RWPE2 (cell line): ENCODE results near the gene PSMB7.

Experiments
- ATAC-seq: fragments of 200-7000 bp; cut with Tn5 transposase; 3 replicates; pipeline ENCODE4 v1.9.1; 2021; ENCODE audit warnings: low read depth
- DNase-seq: peaks from one replicate; pipeline ENCODE4 v3.0.0-alpha.2; 2020; ENCODE audit warnings: low spot score
- H3K27ac ChIP-seq: fragments of 450-650 bp; 2 replicates; pipeline ENCODE4 v1.5.1; 2017; ENCODE audit warnings: mild to moderate bottlenecking; ENCODE audit not compliant: poor library complexity, severe bottlenecking
- H3K27me3 ChIP-seq: fragments of 250-450 bp; sonication (Bioruptor Pico); 2 replicates; pipeline ENCODE4 v1.5.1; 2021; ENCODE audit warnings: mild to moderate bottlenecking, moderate library complexity; ENCODE audit not compliant: insufficient read depth, poor library complexity, severe bottlenecking
- H3K36me3 ChIP-seq: fragments of 250-450 bp; sonication (Bioruptor Pico); 2 replicates; pipeline ENCODE4 v1.5.1; 2020; ENCODE audit warnings: low read depth, mild to moderate bottlenecking, moderate library complexity
- H3K4me1 ChIP-seq: fragments of 250-450 bp; sonication (Bioruptor Pico); 2 replicates; pipeline ENCODE4 v1.5.1; 2021; ENCODE audit warnings: mild to moderate bottlenecking, moderate library complexity; ENCODE audit not compliant: insufficient read depth, poor library complexity, severe bottlenecking
- H3K4me3 ChIP-seq: fragments of 250-450 bp; sonication (Bioruptor Pico); 2 replicates; pipeline ENCODE4 v1.5.1; 2021; ENCODE audit warnings: mild to moderate bottlenecking, moderate library complexity; ENCODE audit not compliant: severe bottlenecking
- H3K9me3 ChIP-seq: fragments of 250-450 bp; sonication (Bioruptor Pico); 2 replicates; pipeline ENCODE4 v1.5.1; 2021; ENCODE audit warnings: mild to moderate bottlenecking, moderate library complexity; ENCODE audit not compliant: severe bottlenecking
- CTCF ChIP-seq: fragments of 450-650 bp; IDR thresholded peaks from one replicate; pipeline ENCODE4 v1.5.1; 2017; ENCODE audit warnings: mild to moderate bottlenecking, moderate library complexity; ENCODE audit not compliant: poor library complexity, severe bottlenecking

Gene PSMB7

GRCh38 chr9:124411514-124412227 lies 3.6 kb downstream of the PSMB7 start:
- Histone ChIP-seq H3K4me3 (no peak overlapping the region), H3K36me3 (peaks cover 82% of the 10 kb centered on the region), H3K27ac (peak overlapping the region; percentile 94), H3K27me3 (no peaks in the 10 kb centered on the region), H3K9me3 (no peaks in the 10 kb centered on the region), H3K4me1 (peaks cover 53% of the 10 kb centered on the region)
- no peak for DNase-seq
- no peak for TF ChIP-seq CTCF
- ATAC-seq, result peak; percentile 65

GRCh38 chr9:124410321-124410913 lies 4.8 kb downstream of the PSMB7 start:
- Histone ChIP-seq H3K27me3 (no peaks in the 10 kb centered on the region), H3K4me1 (peaks cover 53% of the 10 kb centered on the region), H3K36me3 (peaks cover 95% of the 10 kb centered on the region), H3K27ac (peak overlapping the region; percentile 94), H3K9me3 (no peaks in the 10 kb centered on the region), H3K4me3 (no peak overlapping the region)
- ATAC-seq (no peak), DNase-seq (no peak)
- TF ChIP-seq CTCF, result peak; percentile 64

- H3K36me3 ChIP-seq, result peaks cover 100% of the 10 kb centered on the region
- no peak overlapping the region for H3K4me3 ChIP-seq
- H3K27me3 ChIP-seq, result no peaks in the 10 kb centered on the region
- no peak overlapping the region for H3K27ac ChIP-seq
- TF ChIP-seq CTCF, result no peak
- peaks cover 53% of the 10 kb centered on the region for H3K4me1 ChIP-seq
- DNase-seq (no peak), ATAC-seq (no peak)
- H3K9me3 ChIP-seq, result no peaks in the 10 kb centered on the region
Observed at GRCh38 chr9:124409410-124409809, 5.8 kb downstream of the PSMB7 start.

GRCh38 chr9:124403246-124403645 lies 12.0 kb downstream of the PSMB7 start:
- Histone ChIP-seq H3K27me3 (no peaks in the 10 kb centered on the region), H3K36me3 (peaks cover 85% of the 10 kb centered on the region), H3K4me3 (no peak overlapping the region), H3K4me1 (peaks cover 6% of the 10 kb centered on the region), H3K9me3 (no peaks in the 10 kb centered on the region), H3K27ac (no peak overlapping the region)
- ATAC-seq (no peak), DNase-seq (no peak)
- TF ChIP-seq CTCF, result no peak
